Psoas muscle (tissue), 8 donors: ENCODE data around the gene CLASP1. TPM values are rescaled to one million over a fixed set of nuclear protein-coding genes. Genes with fewer than 3 reads are reported as not detected.
A peak's percentile ranks its signal among the peaks of the same experiment; 100 is the strongest.

Source experiments
- ATAC-seq, 4 donors: fragments of 200-7000 bp; cut with Tn5 transposase; one replicate each; pipeline ENCODE4 v1.9.1; 2020; ENCODE audit warnings: moderate library complexity in 3 of 4, mild to moderate bottlenecking in 2 of 4
- DNase-seq, 2 donors: peaks; one replicate each; pipeline ENCODE4 v3.0.0-alpha.2; 2020
- H3K27ac ChIP-seq: fragments of 200-600 bp; one replicate; pipeline ENCODE4 v1.8.0; 2022
- H3K27me3 ChIP-seq, 3 donors: fragments of 200-600 bp in 1 of 3; one replicate each; pipeline versions ENCODE4 v1.6.1 to v1.8.0; 2013 to 2022; ENCODE audit warnings: low read length in 2 of 3, mild to moderate bottlenecking in 2 of 3, moderate library complexity in 1 of 3; ENCODE audit not compliant: insufficient read depth in 3 of 3
- H3K36me3 ChIP-seq, 2 donors: fragments of 200-600 bp in 1 of 2; one replicate each; pipeline versions ENCODE4 v1.6.1 to v1.8.0; 2013 to 2022; ENCODE audit warnings: low read depth in 1 of 2, mild to moderate bottlenecking in 1 of 2, moderate library complexity in 1 of 2; ENCODE audit not compliant: insufficient read depth in 1 of 2
- H3K4me1 ChIP-seq: fragments of 200-600 bp; one replicate; pipeline ENCODE4 v1.8.0; 2022
- H3K4me3 ChIP-seq: fragments of 200-600 bp; one replicate; pipeline ENCODE4 v1.8.0; 2022; ENCODE audit warnings: mild to moderate bottlenecking
- H3K9me3 ChIP-seq: fragments of 200-600 bp; one replicate; pipeline ENCODE4 v1.8.0; 2022
- CTCF ChIP-seq: fragments of 200-600 bp; IDR thresholded peaks from one replicate; pipeline ENCODE4 v1.8.0; 2022; ENCODE audit warnings: antibody characterized with exemption
- WGBS, 3 donors: extraction: QIAGEN DNeasy Blood & Tissue Kit; methylation state at CpG; one replicate each; pipeline versions ENCODE4 v1.1.6 to v1.1.7; 2013; 5-methylcytosine and 5-hydroxymethylcytosine counted together
- intact Hi-C, 2 donors: fragments of 100-400 bp; cut with DNase I; formaldehyde crosslinking; loops; one replicate each; pipeline versions ENCODE4 v1.11.0 to v1.14.2; 2022
- polyA plus RNA-seq, 3 donors: library from polyadenylated mRNA; stranded (reverse); fragments of 200-250 nt; gene quantifications; one replicate each; pipeline ENCODE4 v1.2.3, GENCODE V29; 2013
- total RNA-seq, 4 donors: library from RNA; stranded (reverse); fragmentation: NEBNext Ultra II Directional in 2 of 4; extraction: Animal tissue kit (Norgen Biotek cat#: 25700) in 2 of 4; gene quantifications; one replicate each; pipeline versions ENCODE4 v1.2.1 to v1.2.4, GENCODE V29; 2021 to 2023
- donor health status: healthy with polysubstance abuse.
- donor health status: DM: no; HTN: no; CAD: no; lungs with moderate emphysema.
- donor health status: Bipolar disorder and iron deficiency.
- donor health status: healthy.
- donor health status: DM: yes; HTN: yes; CAD: no.
- donor health status: DM: no; HTN: no; CAD: no.
- donor health status: DM: no; HTN: no; CAD: no.
- donor health status: DM: yes; HTN: yes; CAD: no.

Gene CLASP1
- total and polyA plus RNA-seq, 7 donors = 11.6 to 60.7 (median 38.8) TPM

GRCh38 chr2:121486191-121486790 is 163.0 kb downstream of the CLASP1 start:
- H3K9me3 ChIP-seq = no peaks in the 10 kb centered on the region
- intact Hi-C loops = no loop called here
- H3K4me1 ChIP-seq = peaks cover 77% of the 10 kb centered on the region
- no peak overlapping the region for H3K4me3 ChIP-seq
- no peaks in the 10 kb centered on the region for H3K27me3 ChIP-seq
- H3K36me3 ChIP-seq = no peaks in the 10 kb centered on the region
- ATAC-seq = no peak
- no peak for DNase-seq
- peak overlapping the region; percentile 42 for H3K27ac ChIP-seq
- TF ChIP-seq CTCF = no peak

GRCh38 chr2:121485039-121485438 is 164.2 kb downstream of the CLASP1 start:
- Histone ChIP-seq H3K4me1 (peaks cover 77% of the 10 kb centered on the region), H3K36me3 (no peaks in the 10 kb centered on the region), H3K27me3 (no peaks in the 10 kb centered on the region), H3K4me3 (no peak overlapping the region), H3K9me3 (no peaks in the 10 kb centered on the region), H3K27ac (no peak overlapping the region)
- TF ChIP-seq CTCF = no peak
- DNase-seq (no peak), ATAC-seq (no peak)
- intact Hi-C loops = no loop called here

GRCh38 chr2:121483846-121484245 is 165.4 kb downstream of the CLASP1 start:
- Histone ChIP-seq H3K4me3 (no peak overlapping the region), H3K9me3 (no peaks in the 10 kb centered on the region), H3K27me3 (no peaks in the 10 kb centered on the region), H3K4me1 (peaks cover 75% of the 10 kb centered on the region), H3K27ac (no peak overlapping the region), H3K36me3 (no peaks in the 10 kb centered on the region)
- intact Hi-C loops = no loop called here
- WGBS, 3 donors = 86 to 89% (median 86%) methylated on average over 2 of the region's 2 CpGs
- no peak for TF ChIP-seq CTCF
- ATAC-seq = no peak
- DNase-seq = no peak

- Histone ChIP-seq H3K27me3 (no peaks in the 10 kb centered on the region), H3K4me3 (no peak overlapping the region), H3K9me3 (no peaks in the 10 kb centered on the region), H3K27ac (no peak overlapping the region), H3K4me1 (peaks cover 67% of the 10 kb centered on the region), H3K36me3 (no peaks in the 10 kb centered on the region)
- DNase-seq = no peak
- ATAC-seq = peak in 3 of 4 donors; percentile 22 to 37 (median 26)
- WGBS, 3 donors = 100% methylated on average over 1 of the region's 1 CpG
- intact Hi-C loops = no loop called here
- TF ChIP-seq CTCF = no peak
These were observed 166.2 kb downstream of the CLASP1 start for GRCh38 chr2:121483021-121483420.

- H3K4me3 ChIP-seq = no peak overlapping the region
- ATAC-seq (peak in 3 of 4 donors; percentile 8 to 22 (median 13)), DNase-seq (no peak)
- no peaks in the 10 kb centered on the region for H3K9me3 ChIP-seq
- H3K27ac ChIP-seq = peak overlapping the region; percentile 56
- H3K4me1 ChIP-seq = peaks cover 67% of the 10 kb centered on the region
- intact Hi-C loops = no loop called here
- 18 to 23% (median 19%) methylated on average over 5 of the region's 5 CpGs for WGBS, 3 donors
- H3K27me3 ChIP-seq = no peaks in the 10 kb centered on the region
- no peaks in the 10 kb centered on the region for H3K36me3 ChIP-seq
- TF ChIP-seq CTCF = no peak
These were observed 168.4 kb downstream of the CLASP1 start for GRCh38 chr2:121480826-121481225.
